Muscle layer of colon (tissue), 2 donors: Measurements from ENCODE around the gene PRAME.
"Not testable (repeated sequence)": the region's sequence is repeated elsewhere in the genome, so short reads cannot be mapped to it uniquely, and the experiment has no call there.

Experiments
- H3K27ac ChIP-seq: one replicate; pipeline ENCODE4 v1.7.0; 2013; ENCODE audit warnings: low read depth, mild to moderate bottlenecking, low read length, moderate library complexity
- H3K27me3 ChIP-seq, 2 donors: one replicate each; pipeline ENCODE4 v1.7.0; 2013; ENCODE audit warnings: low read length in 2 of 2, mild to moderate bottlenecking in 2 of 2; ENCODE audit not compliant: insufficient read depth in 2 of 2, control insufficient read depth in 1 of 2
- H3K36me3 ChIP-seq: one replicate; pipeline ENCODE4 v1.7.0; 2013; ENCODE audit warnings: mild to moderate bottlenecking, low read length; ENCODE audit not compliant: insufficient read depth
- H3K4me1 ChIP-seq: one replicate; pipeline ENCODE4 v1.7.0; 2013; ENCODE audit warnings: mild to moderate bottlenecking, low read length; ENCODE audit not compliant: insufficient read depth
- H3K4me3 ChIP-seq, 2 donors: one replicate each; pipeline ENCODE4 v1.7.0; 2013; ENCODE audit warnings: low read length in 2 of 2, low read depth in 1 of 2, mild to moderate bottlenecking in 1 of 2, moderate library complexity in 1 of 2
- H3K9ac ChIP-seq: one replicate; pipeline ENCODE4 v1.7.0; 2013; ENCODE audit warnings: low read length
- H3K9me3 ChIP-seq: one replicate; pipeline ENCODE4 v1.7.0; 2013; ENCODE audit warnings: mild to moderate bottlenecking, low read length
- donor health status: abdominal sarcoma.
- donor health status: Adenocarcinoma of cecum.

The PRAME gene, protein sequence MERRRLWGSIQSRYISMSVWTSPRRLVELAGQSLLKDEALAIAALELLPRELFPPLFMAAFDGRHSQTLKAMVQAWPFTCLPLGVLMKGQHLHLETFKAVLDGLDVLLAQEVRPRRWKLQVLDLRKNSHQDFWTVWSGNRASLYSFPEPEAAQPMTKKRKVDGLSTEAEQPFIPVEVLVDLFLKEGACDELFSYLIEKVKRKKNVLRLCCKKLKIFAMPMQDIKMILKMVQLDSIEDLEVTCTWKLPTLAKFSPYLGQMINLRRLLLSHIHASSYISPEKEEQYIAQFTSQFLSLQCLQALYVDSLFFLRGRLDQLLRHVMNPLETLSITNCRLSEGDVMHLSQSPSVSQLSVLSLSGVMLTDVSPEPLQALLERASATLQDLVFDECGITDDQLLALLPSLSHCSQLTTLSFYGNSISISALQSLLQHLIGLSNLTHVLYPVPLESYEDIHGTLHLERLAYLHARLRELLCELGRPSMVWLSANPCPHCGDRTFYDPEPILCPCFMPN

DNA sequence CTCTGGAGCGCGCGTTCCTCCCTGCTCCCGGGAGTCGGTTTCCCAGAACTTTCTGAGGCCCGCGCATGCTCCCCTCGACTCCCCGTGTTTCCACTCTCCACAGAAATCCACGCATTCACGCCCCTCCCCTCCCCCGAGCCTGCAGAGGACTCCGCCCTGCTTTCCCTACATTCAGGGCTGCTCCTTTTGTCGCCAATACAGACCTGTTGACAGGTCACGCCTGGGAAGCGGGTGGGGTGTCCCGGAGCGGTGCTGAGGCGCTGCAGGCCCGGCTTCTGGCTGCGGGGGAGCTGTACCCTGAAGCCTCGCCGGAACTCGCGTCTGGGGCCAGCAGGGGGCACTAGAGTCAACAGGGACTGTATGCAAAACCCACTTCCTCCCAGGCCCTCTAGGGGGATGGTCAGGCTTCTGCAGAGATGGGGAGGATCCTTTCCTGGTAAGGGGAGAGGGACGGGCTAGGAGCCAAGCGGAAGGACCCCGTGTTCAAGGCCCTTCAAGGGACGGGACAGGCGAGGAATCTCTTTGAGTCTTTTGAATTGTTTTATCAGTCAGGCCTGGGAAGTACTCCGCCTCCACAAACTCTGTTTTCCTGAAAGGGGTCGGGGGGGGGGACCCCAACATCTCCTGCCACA is at the start of gene PRAME:
Gene PRAME (minus strand): TSS at position 294 of the 632 bp plus-strand sequence. CDS start 2,433 bp downstream, outside the sequence.
- Histone ChIP-seq H3K36me3 (no peaks in the 10 kb centered on the region), H3K9me3 (no peaks in the 10 kb centered on the region), H3K27ac (no peak within 1 kb of the TSS), H3K27me3 (no peaks in the 10 kb centered on the region), H3K4me1 (peaks cover 4% of the 10 kb centered on the region), H3K9ac (no peak within 1 kb of the TSS), H3K4me3 (no peak within 1 kb of the TSS)

- not testable (repeated sequence) for H3K27ac ChIP-seq, H3K9me3 ChIP-seq, H3K4me1 ChIP-seq, H3K27me3 ChIP-seq, H3K36me3 ChIP-seq, H3K4me3 ChIP-seq, H3K9ac ChIP-seq
Observed at GRCh38 chr22:22608022-22608421, 49.0 kb upstream of the PRAME start.

GRCh38 chr22:22605074-22605404 is 46.0 kb upstream of the PRAME start:
- Histone ChIP-seq H3K4me3 (no peak overlapping the region), H3K36me3 (no peaks in the 10 kb centered on the region), H3K9ac (no peak overlapping the region), H3K27me3 (no peaks in the 10 kb centered on the region), H3K4me1 (no peaks in the 10 kb centered on the region), H3K27ac (no peak overlapping the region), H3K9me3 (no peaks in the 10 kb centered on the region)

DNA sequence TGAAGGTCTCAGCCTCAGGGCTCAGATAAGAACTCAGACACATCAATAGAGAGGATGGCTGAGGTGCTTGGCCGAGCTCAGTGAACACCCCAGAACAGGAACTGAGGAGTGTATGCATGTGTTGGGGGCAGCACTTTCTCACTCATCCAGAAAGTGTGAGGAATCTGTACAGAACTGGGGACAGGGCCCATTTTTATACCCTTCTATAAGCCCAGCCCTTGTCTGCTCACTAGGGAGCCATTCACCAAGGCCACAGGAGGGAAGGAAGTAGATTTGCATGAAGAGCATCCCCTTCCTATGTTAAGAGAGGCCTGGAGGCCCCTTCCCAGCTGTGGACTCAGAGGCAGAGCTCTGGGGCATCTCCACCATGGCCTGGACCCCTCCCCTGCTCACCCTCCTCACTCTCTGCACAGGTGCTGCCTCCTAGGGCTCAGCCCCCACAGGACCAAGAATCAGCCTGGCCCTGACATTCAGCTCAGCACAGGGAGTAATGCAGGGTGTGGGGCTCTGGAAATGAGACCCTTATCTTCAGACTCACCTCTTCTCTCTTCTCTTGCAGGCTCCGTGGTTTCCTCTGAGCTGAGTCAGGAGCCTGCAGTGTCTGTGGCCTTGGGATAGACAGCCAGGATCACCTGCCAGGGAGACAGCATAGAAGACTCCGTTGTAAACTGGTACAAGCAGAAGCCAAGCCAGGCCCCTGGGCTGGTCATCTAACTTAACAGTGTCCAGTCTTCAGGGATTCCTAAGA is 45.4 kb upstream of the PRAME start:
- Histone ChIP-seq H3K4me1 (no peaks in the 10 kb centered on the region), H3K36me3 (no peaks in the 10 kb centered on the region), H3K27me3 (no peaks in the 10 kb centered on the region), H3K9me3 (no peaks in the 10 kb centered on the region), H3K27ac (no peak overlapping the region), H3K9ac (no peak overlapping the region), H3K4me3 (no peak overlapping the region)

DNA sequence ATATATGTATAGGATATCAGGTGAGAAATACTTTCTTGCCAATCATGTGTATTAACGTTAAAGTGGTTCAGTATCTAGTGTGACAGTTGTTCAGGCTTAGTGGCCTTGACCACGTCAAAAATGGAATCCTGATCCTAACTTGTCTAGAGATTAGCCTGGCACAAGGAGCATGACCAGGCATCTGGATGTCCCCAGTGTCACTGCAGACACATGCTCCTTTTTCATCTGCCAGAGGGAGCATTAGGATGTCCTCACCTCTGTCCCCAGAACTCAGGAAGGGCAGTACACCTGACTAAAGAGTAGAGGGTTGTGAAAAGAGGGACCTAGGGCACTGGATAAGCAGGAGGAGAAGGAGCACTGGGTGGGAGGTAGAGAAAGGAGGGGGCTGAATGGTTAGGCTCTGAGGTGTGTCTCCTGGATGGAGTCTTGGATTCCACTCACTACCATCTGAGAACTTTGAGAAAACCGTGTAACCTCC is 44.4 kb upstream of the PRAME start:
- no peaks in the 10 kb centered on the region for H3K36me3 ChIP-seq

DNA sequence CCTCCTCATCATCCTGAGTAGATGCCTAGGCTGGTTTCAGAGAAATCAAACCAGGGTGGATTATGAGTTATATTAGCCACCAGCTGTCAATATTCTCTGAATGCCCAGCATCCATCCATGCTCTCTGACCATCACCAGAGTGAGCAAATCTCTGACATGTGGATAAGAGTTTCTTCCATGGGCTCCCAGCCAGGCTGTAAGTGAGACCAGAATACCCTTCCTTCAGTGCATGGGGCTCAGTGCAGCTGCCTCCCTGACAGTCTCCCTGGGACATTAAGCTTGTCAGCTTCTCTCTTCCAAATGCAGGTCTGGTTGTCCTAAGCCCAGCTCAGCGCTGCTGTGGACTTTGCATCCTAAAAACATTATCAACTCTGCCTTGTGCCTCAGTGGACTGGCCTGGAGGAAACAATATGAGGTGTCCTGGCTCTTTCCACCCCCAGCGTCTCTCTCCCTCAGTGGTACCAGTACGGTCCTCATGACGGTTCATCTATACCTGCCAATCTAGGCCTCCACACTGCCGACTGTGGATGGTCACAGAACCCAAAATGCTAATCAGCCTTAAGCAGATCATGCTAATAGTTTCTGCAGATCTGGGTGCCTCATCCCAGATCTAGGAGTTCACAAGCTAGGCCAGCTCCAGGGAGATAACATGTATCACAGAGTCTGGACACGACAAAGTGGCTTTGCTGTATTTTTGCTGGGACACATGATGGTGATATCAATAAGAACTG is 41.6 kb upstream of the PRAME start:
- Histone ChIP-seq H3K27me3 (no peaks in the 10 kb centered on the region), H3K4me1 (no peaks in the 10 kb centered on the region), H3K4me3 (no peak overlapping the region), H3K9me3 (no peaks in the 10 kb centered on the region), H3K9ac (no peak overlapping the region), H3K27ac (no peak overlapping the region), H3K36me3 (no peaks in the 10 kb centered on the region)

More for the DNA sequence above, 44.4 kb upstream of the PRAME start:
- Histone ChIP-seq H3K4me1 (no peaks in the 10 kb centered on the region), H3K9ac (no peak overlapping the region), H3K4me3 (no peak overlapping the region), H3K27me3 (no peaks in the 10 kb centered on the region), H3K27ac (no peak overlapping the region), H3K9me3 (no peaks in the 10 kb centered on the region)

GRCh38 chr22:22599248-22599647 is 40.2 kb upstream of the PRAME start:
- Histone ChIP-seq H3K36me3 (no peaks in the 10 kb centered on the region), H3K27ac (no peak overlapping the region), H3K4me3 (no peak overlapping the region), H3K4me1 (no peaks in the 10 kb centered on the region), H3K9ac (no peak overlapping the region), H3K27me3 (no peaks in the 10 kb centered on the region), H3K9me3 (no peaks in the 10 kb centered on the region)

GRCh38 chr22:22598144-22598543 is 39.1 kb upstream of the PRAME start:
- Histone ChIP-seq H3K4me1 (no peaks in the 10 kb centered on the region), H3K27me3 (no peaks in the 10 kb centered on the region), H3K27ac (no peak overlapping the region), H3K4me3 (no peak overlapping the region), H3K9me3 (no peaks in the 10 kb centered on the region), H3K9ac (no peak overlapping the region), H3K36me3 (no peaks in the 10 kb centered on the region)

DNA sequence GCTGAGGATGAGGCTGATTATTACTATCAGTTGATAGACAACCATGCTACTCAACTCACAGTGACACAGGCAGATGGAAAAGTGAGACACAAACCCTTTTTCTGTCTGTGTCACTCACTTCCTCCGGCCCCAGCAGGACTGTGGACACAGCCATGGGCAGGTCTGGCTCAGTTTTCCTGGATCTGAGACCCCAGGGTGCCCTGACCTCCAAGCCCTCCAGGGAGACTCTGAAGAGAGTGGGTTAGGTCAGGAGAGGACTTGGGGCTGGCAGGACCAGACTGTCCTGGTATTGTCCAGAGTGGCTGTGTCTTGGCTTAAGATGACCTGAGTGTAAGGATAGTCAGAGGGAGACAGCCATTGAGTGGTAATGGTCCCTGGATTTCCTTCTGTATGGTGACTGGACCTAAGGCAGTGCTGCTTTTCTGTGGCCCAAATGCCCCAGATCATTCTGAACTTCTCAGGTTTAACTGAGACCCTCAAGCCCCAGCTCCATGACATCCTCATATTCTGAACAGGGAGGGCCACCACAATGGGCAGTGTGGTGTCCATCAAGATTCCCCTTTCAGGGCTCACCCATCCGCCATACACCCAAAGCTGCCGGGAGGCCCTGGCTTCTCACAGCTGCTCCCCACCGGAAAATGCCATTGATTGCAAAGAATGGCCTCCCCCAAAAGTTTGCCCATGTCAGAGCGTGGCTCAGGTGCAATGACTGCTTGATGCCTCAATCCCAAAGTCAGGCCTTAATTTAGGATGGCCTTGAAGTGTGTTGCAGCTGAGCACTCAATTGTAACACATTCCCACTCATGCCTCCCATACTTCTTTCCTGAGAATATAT is 36.2 kb upstream of the PRAME start:
- Histone ChIP-seq H3K27ac (no peak overlapping the region), H3K9ac (no peak overlapping the region), H3K27me3 (no peaks in the 10 kb centered on the region), H3K4me3 (no peak overlapping the region), H3K9me3 (no peaks in the 10 kb centered on the region), H3K4me1 (no peaks in the 10 kb centered on the region), H3K36me3 (no peaks in the 10 kb centered on the region)

- H3K27me3 ChIP-seq, result no peaks in the 10 kb centered on the region
- no peak overlapping the region for H3K9ac ChIP-seq
- no peaks in the 10 kb centered on the region for H3K4me1 ChIP-seq
- no peak overlapping the region for H3K4me3 ChIP-seq
- no peaks in the 10 kb centered on the region for H3K36me3 ChIP-seq
- no peak overlapping the region for H3K27ac ChIP-seq
- H3K9me3 ChIP-seq, result no peaks in the 10 kb centered on the region
Observed at GRCh38 chr22:22593964-22594656, 35.0 kb upstream of the PRAME start.
